NCI-H524 (cell line): ENCODE data around the gene SLC13A3.

Experiments used
- DNase-seq, 2 experiments: peaks; one replicate each; lab custom pipeline; 2025; lab: John Stamatoyannopoulos, UW

SLC13A3 gene

DNA sequence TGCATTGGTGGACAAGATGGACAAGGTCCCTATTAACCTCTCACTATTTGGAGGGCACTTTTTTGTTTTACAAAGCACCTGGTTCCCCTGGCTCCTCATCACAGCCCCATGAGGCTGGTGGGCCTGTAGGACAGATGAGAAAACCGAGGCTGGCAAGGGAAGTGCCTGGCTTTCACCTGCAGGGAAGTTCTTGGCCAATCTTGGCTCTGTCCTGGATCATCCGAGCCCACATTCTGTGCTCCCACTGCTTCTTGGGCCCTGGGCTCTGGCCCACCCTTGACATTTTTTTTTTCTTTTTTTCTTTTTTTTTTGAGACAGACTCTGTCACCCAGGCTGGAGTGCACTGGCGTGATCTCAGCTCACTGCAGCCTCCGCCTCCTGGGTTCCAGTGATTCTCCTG, 14.7 kb downstream of the SLC13A3 start:
- no peak for DNase-seq

GRCh38 chr20:46635514-46636136, 15.6 kb downstream of the SLC13A3 start:
- DNase-seq = no peak

DNA sequence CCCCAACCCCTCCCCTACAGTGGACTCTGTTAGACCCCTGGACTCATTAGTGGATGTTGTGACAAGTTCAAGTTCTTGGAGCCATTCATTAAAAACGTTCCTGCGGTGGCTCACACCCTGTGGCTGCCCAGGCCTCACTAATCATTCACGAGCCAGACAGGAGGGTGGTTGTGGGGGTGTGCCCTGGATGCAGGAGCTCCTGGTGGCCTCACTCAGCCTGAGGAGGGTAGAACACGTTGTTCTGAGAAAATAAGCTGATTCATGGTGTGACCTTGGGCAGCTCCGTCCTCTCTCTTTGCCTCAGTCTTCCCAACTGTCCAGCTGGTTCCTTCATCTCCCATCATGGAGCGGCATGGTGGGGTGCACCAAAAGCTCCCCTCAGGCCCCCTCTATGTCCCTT, 16.7 kb downstream of the SLC13A3 start:
- no peak for DNase-seq

GRCh38 chr20:46631874-46632446, 19.3 kb downstream of the SLC13A3 start:
- no peak for DNase-seq

GRCh38 chr20:46631212-46631869, 19.9 kb downstream of the SLC13A3 start:
- peak in 1 of 2 experiments; percentile 8 for DNase-seq

GRCh38 chr20:46630306-46630705, 21.0 kb downstream of the SLC13A3 start:
- no peak for DNase-seq

- no peak for DNase-seq
These were observed 21.9 kb downstream of the SLC13A3 start for GRCh38 chr20:46629341-46629740.

DNA sequence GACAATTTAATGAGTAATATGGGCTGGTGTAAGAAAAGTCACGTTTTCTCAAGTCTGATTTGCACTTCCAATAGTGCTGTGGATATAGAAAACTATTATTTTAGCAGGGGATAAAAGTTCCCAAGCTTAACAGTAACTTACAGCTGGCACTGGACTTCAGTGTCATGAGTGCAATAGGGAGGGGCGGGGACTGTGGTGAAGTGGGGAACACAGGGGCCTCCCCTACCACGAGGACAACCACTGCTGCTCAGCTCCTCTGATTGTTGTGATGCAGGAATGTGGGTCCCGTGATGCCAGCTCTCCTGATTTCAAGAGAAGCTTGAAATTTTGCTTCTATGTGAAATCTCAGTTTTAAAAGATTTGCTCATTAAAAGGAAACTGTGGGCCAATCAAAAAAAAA, 24.0 kb downstream of the SLC13A3 start:
- no peak for DNase-seq

- no peak for DNase-seq
These were observed 24.5 kb downstream of the SLC13A3 start for GRCh38 chr20:46626758-46627157.

DNA sequence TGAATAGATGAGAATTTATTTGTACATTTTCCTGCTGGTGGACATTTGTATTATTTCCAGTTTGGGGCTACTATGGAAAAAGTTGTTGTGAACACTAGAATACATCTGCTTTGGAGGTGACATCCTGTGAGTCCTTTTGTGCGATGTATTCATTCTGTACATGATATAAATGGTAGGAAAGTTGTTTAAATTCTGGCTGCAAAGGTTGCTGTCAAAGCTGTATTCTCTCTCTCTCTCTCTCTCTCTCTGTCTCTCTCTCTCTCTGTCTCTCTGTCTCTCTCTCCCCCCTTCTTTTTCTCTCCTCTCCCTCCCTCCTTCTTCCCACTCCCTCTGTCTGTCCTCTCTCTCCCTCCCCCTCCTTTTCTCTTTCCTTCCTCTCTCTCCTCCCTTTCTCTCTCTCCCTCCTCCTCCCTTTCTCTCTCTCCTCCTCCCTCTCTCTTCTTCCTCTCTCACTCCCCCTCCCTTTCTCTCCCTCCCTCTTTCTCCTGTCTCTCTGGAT, 25.3 kb downstream of the SLC13A3 start:
- no peak for DNase-seq

DNA sequence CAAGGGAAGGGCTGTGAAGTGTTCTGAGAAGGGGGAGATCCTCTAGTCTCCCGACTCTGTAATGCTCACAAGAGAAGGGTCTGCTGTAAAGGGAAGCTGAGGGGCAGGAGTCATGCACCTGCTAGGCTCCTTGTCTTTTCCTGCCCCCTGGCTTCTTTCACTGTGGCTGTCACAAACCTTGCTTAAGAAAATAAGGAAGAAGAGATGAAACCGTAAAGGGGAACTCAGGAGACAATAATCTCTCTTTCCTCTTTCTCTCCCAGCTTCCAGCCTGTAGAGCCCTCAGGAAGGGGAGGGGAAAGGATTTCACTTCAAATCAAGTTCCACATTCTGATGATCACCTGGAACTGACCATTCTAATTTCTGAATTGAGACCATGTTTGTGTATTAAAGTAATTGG, 26.3 kb downstream of the SLC13A3 start:
- DNase-seq = no peak

DNA sequence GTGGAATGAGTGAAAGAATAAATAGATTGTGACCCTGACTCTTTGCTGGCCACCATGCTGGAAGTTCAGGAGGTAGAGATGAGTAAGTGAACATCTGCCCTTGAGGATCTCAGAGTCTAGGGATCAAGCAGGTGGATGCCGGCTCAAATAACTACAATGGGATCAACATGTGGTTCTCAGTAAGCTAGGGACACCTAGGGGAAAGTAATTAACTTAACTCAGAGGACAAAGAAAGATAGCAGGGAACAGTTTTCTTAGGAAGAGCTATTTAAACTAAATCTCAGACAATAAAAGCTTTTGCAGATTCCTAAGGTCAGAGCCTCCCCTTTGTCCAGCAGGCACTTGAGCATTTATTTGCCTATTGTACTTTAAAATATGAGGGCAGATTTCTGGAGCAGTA, 29.1 kb downstream of the SLC13A3 start:
- DNase-seq = peak in 1 of 2 experiments; percentile 30

DNA sequence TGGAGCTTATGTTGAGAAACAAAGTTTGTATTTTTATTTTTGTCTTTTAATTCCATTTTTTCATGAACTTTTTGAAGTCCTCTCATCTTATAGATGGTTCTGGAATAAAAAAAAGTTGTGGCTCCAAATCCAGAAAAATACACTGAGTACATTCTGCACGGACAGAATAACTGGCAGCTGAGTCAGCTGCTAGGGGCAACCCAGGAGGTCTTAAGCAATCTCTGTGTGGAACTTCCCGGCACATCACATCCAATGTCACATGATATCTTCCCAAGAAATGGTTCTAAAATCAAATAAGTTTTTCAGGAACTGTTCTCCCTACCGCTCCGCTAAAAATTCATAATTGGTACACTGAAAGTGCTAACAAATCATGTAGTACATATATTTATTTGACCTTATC, 29.8 kb downstream of the SLC13A3 start:
- DNase-seq = no peak

DNA sequence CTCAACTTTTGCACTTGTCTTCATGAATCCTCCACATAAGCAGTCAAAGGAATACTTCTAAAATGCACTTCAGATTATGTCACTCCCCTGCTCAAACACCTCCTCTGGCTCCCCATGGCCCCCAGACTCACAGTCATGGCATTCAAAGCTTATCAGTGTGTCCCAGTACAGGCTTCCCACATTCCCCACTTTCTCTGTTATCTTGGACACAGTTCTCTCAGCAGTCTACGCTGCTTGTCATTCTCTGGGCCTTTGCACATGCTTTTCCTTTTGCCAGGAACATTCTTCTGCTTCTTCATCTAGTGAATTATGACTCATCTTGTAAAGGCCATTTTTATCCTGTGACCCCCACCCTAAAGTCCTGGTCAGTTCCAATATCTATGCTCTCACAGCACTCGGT, 31.8 kb downstream of the SLC13A3 start:
- no peak for DNase-seq

- DNase-seq = peak in 1 of 2 experiments; percentile 34
These were observed 32.8 kb downstream of the SLC13A3 start for GRCh38 chr20:46618316-46619100.

DNA sequence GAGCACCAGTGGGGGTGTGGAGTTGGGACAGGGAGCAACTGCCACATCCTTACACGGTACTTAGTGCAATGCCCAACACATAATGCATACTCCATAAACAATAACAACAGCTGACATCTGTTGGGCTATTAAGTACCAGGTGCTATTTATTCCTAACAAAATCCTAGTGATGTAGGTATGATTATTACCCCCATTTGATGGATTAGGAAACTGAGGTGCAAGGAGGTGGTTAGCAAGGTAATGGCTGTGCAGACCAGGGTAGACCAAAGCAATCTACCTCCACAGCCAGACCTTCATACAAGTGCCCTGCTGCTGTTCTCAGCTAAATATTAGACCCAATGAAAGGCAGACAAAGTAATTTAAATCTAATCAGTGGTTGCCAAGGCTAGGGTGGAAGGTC, 36.8 kb downstream of the SLC13A3 start:
- DNase-seq = no peak

DNA sequence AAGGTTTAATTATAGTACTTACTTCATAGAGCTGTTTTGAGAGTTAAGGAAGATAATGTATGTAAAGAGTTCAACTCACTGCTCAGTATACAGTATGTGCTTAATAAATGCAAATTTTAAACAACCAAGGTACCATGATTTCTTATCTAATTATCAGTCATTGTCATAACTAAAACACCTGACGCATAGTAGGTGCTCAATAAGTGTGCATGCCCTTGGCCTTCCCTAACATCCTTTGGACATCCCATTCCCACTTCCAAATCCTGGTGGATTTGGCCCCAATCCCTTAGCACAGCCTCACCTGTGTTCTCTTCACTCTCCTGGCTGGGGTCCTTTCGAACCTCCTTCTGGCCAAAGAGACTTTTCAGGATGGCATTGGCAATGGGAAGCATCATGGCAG, 41.1 kb downstream of the SLC13A3 start:
- DNase-seq = no peak

- no peak for DNase-seq
These were observed 42.2 kb downstream of the SLC13A3 start for GRCh38 chr20:46609043-46609442.

DNA sequence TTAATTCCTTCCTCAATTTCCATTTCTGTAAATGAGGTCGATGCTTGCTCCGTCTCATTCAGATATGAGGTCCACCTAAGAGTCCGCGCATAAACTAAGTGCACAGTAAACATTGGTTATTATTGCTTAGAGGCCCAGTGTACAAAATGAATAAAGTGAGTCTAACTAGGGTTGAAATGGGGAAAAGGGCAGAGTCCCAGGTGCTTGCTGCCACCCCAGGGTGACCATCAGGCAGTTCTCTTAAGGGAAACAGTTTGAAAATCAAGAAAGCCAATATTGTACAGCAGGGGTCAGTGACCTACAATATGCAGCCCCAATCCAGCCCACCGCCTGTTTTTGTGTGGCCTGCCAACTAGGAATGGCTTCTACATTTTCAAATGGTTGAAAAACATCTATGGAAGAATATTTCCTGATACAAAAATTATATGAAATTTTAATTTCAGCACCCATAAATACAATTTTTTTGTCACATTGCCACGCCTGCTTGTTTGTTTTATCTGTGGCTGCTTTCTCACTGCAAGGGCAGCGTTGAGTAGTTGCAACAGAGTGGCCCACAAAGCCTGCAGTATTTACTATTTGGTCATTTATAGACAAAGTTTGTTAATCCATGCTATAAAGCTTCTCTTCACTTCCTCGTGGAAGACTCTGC, 43.3 kb downstream of the SLC13A3 start:
- DNase-seq = no peak

GRCh38 chr20:46607191-46607848, 43.9 kb downstream of the SLC13A3 start:
- no peak for DNase-seq

GRCh38 chr20:46606817-46607190, 44.5 kb downstream of the SLC13A3 start:
- no peak for DNase-seq
